NK-92 treated with Interleukin-12 subunit alpha and Interleukin-12 subunit beta, amount 100 ng/mL, for 24 hours (cell line): ENCODE data around the gene TSPAN11.
"Not testable (repeated sequence)": the region's sequence is repeated elsewhere in the genome, so short reads cannot be mapped to it uniquely, and the experiment has no call there.

ENCODE experiments used
- DNase-seq: peaks from one replicate; lab custom pipeline; 2025; lab: John Stamatoyannopoulos, UW

The TSPAN11 gene

GRCh38 chr12:30926243-30927221 lies at the start of gene TSPAN11:
TSPAN11 (plus strand) TSS chr12:30926748; CDS start chr12:30953992, 27,244 bp downstream.
- no peak for DNase-seq

- DNase-seq, result no peak
These were observed 49.3 kb upstream of the TSPAN11 start for GRCh38 chr12:30877105-30877875.

- DNase-seq, result no peak
These were observed 48.5 kb upstream of the TSPAN11 start for GRCh38 chr12:30878024-30878423.

- no peak for DNase-seq
These were observed 46.5 kb upstream of the TSPAN11 start for GRCh38 chr12:30880061-30880460.

- no peak for DNase-seq
These were observed 45.7 kb upstream of the TSPAN11 start for GRCh38 chr12:30880813-30881212.

GRCh38 chr12:30882706-30883105 lies 43.8 kb upstream of the TSPAN11 start:
- no peak for DNase-seq

GRCh38 chr12:30884799-30885198 lies 41.7 kb upstream of the TSPAN11 start:
- DNase-seq, result no peak

- no peak for DNase-seq
These were observed 41.2 kb upstream of the TSPAN11 start for GRCh38 chr12:30885321-30885720.

- DNase-seq, result no peak
These were observed 39.3 kb upstream of the TSPAN11 start for GRCh38 chr12:30887226-30887625.

- DNase-seq, result no peak
These were observed 38.3 kb upstream of the TSPAN11 start for GRCh38 chr12:30888241-30888640.

- DNase-seq, result not testable (repeated sequence)
These were observed 32.0 kb upstream of the TSPAN11 start for GRCh38 chr12:30894531-30894930.

GRCh38 chr12:30896461-30896860 lies 30.1 kb upstream of the TSPAN11 start:
- no peak for DNase-seq

GRCh38 chr12:30898846-30899245 lies 27.7 kb upstream of the TSPAN11 start:
- no peak for DNase-seq

- DNase-seq, result no peak
These were observed 26.2 kb upstream of the TSPAN11 start for GRCh38 chr12:30900351-30900750.

GRCh38 chr12:30902001-30902400 lies 24.5 kb upstream of the TSPAN11 start:
- DNase-seq, result no peak

- no peak for DNase-seq
These were observed 24.0 kb upstream of the TSPAN11 start for GRCh38 chr12:30902596-30902995.

- DNase-seq, result no peak
These were observed 21.0 kb upstream of the TSPAN11 start for GRCh38 chr12:30905463-30906009.

GRCh38 chr12:30908076-30908721 lies 18.3 kb upstream of the TSPAN11 start:
- DNase-seq, result no peak

- DNase-seq, result no peak
These were observed 17.7 kb upstream of the TSPAN11 start for GRCh38 chr12:30908722-30909348.

- DNase-seq, result no peak
These were observed 17.1 kb upstream of the TSPAN11 start for GRCh38 chr12:30909349-30910037.

- no peak for DNase-seq
These were observed 16.6 kb upstream of the TSPAN11 start for GRCh38 chr12:30910038-30910350.
